HFF-Myc (cell line): ENCODE measurements around the gene EPAS1.

Source experiments
- DNase-seq: peaks from one replicate; pipeline ENCODE4 v3.0.0-alpha.2; 2011; ENCODE audit warnings: low read depth; ENCODE audit errors: extremely low read depth
- H3K4me3 ChIP-seq: replicated peaks from 2 replicates; pipeline ENCODE4 v1.5.1; 2011; ENCODE audit warnings: low read depth, mild to moderate bottlenecking, control low read depth, low read length
- TF ChIP-seq, protein P1 (sequence below): IDR thresholded peaks from 2 replicates; pipeline ENCODE4 v1.5.1; 2012; ENCODE audit warnings: mild to moderate bottlenecking, low read depth, low read length, control low read depth; ENCODE audit errors: missing control alignments

The EPAS1 gene

GRCh38 chr2:46293466-46293865 lies 3.7 kb upstream of the EPAS1 start:
- no peak overlapping the region for H3K4me3 ChIP-seq

DNA sequence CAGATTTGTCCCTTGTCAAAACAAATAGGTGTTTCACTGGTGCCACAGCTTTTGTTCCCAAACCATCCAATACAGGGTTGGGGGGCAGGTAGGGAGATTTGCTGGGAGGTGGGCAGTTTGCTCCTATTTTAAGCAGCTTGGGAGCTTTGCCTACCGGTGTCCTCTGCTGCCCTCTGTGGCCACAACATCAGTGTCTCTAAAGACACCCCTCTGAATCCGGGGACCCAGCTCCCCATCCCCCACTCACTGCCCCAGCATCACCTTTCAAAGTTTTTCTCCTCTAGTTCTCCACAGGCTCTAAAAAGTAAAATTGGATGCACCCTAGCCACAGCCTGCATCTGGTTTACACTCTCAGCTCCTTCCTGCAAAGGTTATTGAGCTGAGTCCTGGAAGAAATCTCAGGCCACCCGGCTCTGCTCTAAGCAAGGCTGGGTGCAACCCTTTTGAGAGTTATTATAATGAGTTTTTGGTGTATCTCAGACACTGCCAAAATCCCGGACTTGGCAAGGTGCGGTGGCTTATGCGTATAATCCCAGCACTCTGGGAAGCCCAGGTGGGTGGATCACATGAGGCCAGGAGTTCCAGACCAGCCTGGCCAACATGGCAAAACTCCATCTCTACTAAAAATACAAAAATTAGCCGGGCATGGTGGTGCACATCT lies 2.9 kb upstream of the EPAS1 start:
- TF ChIP-seq, protein P1, sequence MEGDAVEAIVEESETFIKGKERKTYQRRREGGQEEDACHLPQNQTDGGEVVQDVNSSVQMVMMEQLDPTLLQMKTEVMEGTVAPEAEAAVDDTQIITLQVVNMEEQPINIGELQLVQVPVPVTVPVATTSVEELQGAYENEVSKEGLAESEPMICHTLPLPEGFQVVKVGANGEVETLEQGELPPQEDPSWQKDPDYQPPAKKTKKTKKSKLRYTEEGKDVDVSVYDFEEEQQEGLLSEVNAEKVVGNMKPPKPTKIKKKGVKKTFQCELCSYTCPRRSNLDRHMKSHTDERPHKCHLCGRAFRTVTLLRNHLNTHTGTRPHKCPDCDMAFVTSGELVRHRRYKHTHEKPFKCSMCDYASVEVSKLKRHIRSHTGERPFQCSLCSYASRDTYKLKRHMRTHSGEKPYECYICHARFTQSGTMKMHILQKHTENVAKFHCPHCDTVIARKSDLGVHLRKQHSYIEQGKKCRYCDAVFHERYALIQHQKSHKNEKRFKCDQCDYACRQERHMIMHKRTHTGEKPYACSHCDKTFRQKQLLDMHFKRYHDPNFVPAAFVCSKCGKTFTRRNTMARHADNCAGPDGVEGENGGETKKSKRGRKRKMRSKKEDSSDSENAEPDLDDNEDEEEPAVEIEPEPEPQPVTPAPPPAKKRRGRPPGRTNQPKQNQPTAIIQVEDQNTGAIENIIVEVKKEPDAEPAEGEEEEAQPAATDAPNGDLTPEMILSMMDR = peak; percentile 39
- H3K4me3 ChIP-seq = no peak overlapping the region
- no peak for DNase-seq

More at GRCh38 chr2:46293466-46293865, 3.7 kb upstream of the EPAS1 start:
- TF ChIP-seq, protein P1 = no peak
- no peak for DNase-seq

- TF ChIP-seq, protein P1 = no peak
- peak overlapping the region; percentile 55 for H3K4me3 ChIP-seq
- no peak for DNase-seq
Observed at GRCh38 chr2:46296216-46296839, 879 bp upstream of the EPAS1 start.

DNA sequence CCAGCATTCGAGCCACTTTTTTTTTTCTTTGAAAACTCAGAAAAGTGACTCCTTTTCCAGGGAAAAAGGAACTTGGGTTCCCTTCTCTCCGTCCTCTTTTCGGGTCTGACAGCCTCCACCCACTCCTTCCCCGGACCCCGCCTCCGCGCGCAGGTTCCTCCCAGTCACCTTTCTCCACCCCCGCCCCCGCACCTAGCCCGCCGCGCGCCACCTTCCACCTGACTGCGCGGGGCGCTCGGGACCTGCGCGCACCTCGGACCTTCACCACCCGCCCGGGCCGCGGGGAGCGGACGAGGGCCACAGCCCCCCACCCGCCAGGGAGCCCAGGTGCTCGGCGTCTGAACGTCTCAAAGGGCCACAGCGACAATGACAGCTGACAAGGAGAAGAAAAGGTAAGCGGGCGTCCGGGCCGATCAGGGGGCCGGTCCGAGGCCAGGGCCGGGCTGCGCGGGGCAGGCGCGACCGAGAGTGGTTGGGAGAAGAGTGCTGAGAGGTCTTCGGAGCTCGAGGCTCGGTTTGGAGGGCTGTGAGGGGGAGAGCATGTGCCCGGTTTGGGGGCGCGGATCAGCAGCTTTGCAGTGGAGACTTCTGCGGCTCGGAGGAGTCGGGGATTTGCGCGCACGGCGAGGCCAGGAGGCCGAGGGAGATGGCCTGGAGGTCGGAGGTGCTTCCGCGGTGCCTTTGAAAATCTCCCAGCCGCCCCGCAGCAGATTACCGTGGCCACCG lies 502 bp downstream of the EPAS1 start:
- H3K4me3 ChIP-seq = peak overlapping the region; percentile 55
- TF ChIP-seq, protein P1 = no peak
- DNase-seq = no peak

DNA sequence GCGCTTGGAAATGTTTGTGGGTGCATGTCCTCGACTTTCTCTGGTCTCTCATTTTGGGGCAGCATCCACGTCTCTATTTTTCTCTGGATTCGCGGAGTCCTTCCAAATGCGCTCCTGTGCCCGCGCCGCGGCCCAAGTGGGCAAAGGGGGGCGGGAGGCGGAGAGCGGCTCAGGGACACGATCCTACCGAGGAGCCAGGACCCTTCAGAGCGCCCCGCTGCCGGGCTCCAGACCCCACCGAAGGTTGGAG lies 990 bp downstream of the EPAS1 start:
- TF ChIP-seq, protein P1 = no peak
- no peak for DNase-seq

DNA sequence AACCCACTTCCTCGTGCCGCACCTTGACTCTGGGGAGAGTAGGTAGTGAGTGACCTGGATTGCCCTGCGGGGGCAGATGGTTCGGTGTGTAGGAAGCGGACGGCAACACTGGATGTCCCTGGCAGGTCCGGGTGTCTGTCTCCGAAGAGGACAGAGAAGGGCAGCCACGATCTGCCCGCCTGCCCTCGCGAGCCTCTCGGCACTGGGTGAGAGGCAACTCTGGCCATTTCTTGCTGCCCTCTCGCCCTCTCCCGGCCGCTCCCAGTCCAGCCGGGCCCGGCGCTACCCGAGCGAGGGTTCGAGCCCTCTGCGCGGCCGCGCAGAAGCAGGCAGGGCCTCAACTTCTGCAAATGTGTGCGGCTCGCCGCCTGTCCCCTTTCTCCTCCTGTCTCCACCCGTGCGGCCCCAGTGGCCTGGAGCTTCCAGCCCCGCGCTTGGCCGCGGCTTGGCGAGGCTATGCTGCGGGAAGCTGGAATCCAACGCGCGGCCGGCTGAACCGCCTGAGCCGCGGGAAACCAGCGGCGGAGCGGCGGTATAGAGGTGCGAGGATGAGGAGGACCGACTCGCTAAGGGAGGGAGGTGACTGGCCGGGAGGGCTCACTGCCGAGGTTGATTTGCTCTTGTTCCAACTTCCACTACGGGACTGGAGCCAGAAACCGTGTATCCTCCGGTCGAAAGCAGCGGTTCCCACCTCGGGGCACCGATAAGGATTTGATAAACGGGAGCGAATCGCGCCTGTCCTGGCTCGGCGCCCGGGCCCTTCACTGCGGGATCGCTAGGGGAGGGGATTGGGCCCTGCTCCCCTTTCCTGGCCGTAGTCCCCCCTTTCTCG lies 1.5 kb downstream of the EPAS1 start:
- peak overlapping the region; percentile 55 for H3K4me3 ChIP-seq
- DNase-seq = no peak
- TF ChIP-seq, protein P1 = peak; percentile 19

More for the DNA sequence above, 990 bp downstream of the EPAS1 start:
- H3K4me3 ChIP-seq = peak overlapping the region; percentile 55
